Activated naive CD4-positive, alpha-beta T cell treated with anti-CD3 and anti-CD28 coated beads, Interleukin-2, amount 50 U/mL, for 24 hours (primary cell): ENCODE measurements around the gene ETV4.
"Not testable (repeated sequence)": the region's sequence is repeated elsewhere in the genome, so short reads cannot be mapped to it uniquely, and the experiment has no call there.

ENCODE experiments used
- H3K27ac Mint-ChIP-seq: one replicate; pipeline ENCODE4 v1.8.0; 2021; ENCODE audit warnings: mild to moderate bottlenecking, mixed read lengths
- H3K27me3 Mint-ChIP-seq: one replicate; pipeline ENCODE4 v1.8.0; 2021; ENCODE audit warnings: mixed read lengths
- H3K36me3 Mint-ChIP-seq: one replicate; pipeline ENCODE4 v1.8.0; 2021; ENCODE audit warnings: mixed read lengths
- H3K4me1 Mint-ChIP-seq: one replicate; pipeline ENCODE4 v1.8.0; 2021; ENCODE audit warnings: mixed read lengths
- H3K4me3 Mint-ChIP-seq: one replicate; pipeline ENCODE4 v1.8.0; 2021; ENCODE audit warnings: mild to moderate bottlenecking, mixed read lengths
- H3K9me3 Mint-ChIP-seq: one replicate; pipeline ENCODE4 v1.8.0; 2021; ENCODE audit warnings: mixed read lengths

Gene ETV4

GRCh38 chr17:43517161-43517560, 29.0 kb downstream of the ETV4 start:
- Mint-ChIP-seq H3K27ac (no peak overlapping the region), H3K36me3 (peaks cover 8% of the 10 kb centered on the region), H3K4me1 (peaks cover 3% of the 10 kb centered on the region), H3K4me3 (no peak overlapping the region), H3K9me3 (no peaks in the 10 kb centered on the region), H3K27me3 (no peaks in the 10 kb centered on the region)

GRCh38 chr17:43515656-43516055, 30.5 kb downstream of the ETV4 start:
- H3K27ac Mint-ChIP-seq: no peak overlapping the region
- H3K4me1 Mint-ChIP-seq: peaks cover 5% of the 10 kb centered on the region
- no peaks in the 10 kb centered on the region for H3K9me3 Mint-ChIP-seq
- no peaks in the 10 kb centered on the region for H3K27me3 Mint-ChIP-seq
- H3K4me3 Mint-ChIP-seq: no peak overlapping the region
- peaks cover 6% of the 10 kb centered on the region for H3K36me3 Mint-ChIP-seq

- peaks cover 13% of the 10 kb centered on the region for H3K36me3 Mint-ChIP-seq
- H3K9me3 Mint-ChIP-seq, H3K4me1 Mint-ChIP-seq, H3K4me3 Mint-ChIP-seq, H3K27me3 Mint-ChIP-seq, H3K27ac Mint-ChIP-seq: not testable (repeated sequence)
Observed at GRCh38 chr17:43511199-43511598, 34.9 kb downstream of the ETV4 start.

- H3K27ac Mint-ChIP-seq, H3K4me3 Mint-ChIP-seq, H3K9me3 Mint-ChIP-seq, H3K27me3 Mint-ChIP-seq, H3K4me1 Mint-ChIP-seq: not testable (repeated sequence)
- peaks cover 15% of the 10 kb centered on the region for H3K36me3 Mint-ChIP-seq
Observed at GRCh38 chr17:43509440-43509839, 36.7 kb downstream of the ETV4 start.

- H3K27me3 Mint-ChIP-seq: no peaks in the 10 kb centered on the region
- H3K9me3 Mint-ChIP-seq: no peaks in the 10 kb centered on the region
- peaks cover 26% of the 10 kb centered on the region for H3K4me1 Mint-ChIP-seq
- H3K4me3 Mint-ChIP-seq: no peak overlapping the region
- H3K36me3 Mint-ChIP-seq: peaks cover 14% of the 10 kb centered on the region
- no peak overlapping the region for H3K27ac Mint-ChIP-seq
Observed at GRCh38 chr17:43490621-43491020, 55.5 kb downstream of the ETV4 start.

- peaks cover 44% of the 10 kb centered on the region for H3K4me1 Mint-ChIP-seq
- H3K27ac Mint-ChIP-seq: peak within 1 kb of the TSS; percentile 100
- peak within 1 kb of the TSS; percentile 100 for H3K4me3 Mint-ChIP-seq
- H3K36me3 Mint-ChIP-seq: peaks cover 2% of the 10 kb centered on the region
- H3K27me3 Mint-ChIP-seq: no peaks in the 10 kb centered on the region
- no peaks in the 10 kb centered on the region for H3K9me3 Mint-ChIP-seq
Observed at GRCh38 chr17:43483674-43484551, 62.2 kb downstream of the ETV4 start, which contains the start of gene DHX8. Gene DHX8, plus strand, starts transcription at chr17:43483975. Its CDS starts 63 bp downstream, at chr17:43484038.

- peaks cover 34% of the 10 kb centered on the region for H3K4me1 Mint-ChIP-seq
- H3K4me3 Mint-ChIP-seq: no peak overlapping the region
- H3K27me3 Mint-ChIP-seq: no peaks in the 10 kb centered on the region
- H3K9me3 Mint-ChIP-seq: no peaks in the 10 kb centered on the region
- H3K36me3 Mint-ChIP-seq: peaks cover 2% of the 10 kb centered on the region
- no peak overlapping the region for H3K27ac Mint-ChIP-seq
Observed at GRCh38 chr17:43482103-43483012, 63.8 kb downstream of the ETV4 start.

GRCh38 chr17:43479948-43480347, 66.2 kb downstream of the ETV4 start:
- Mint-ChIP-seq H3K36me3 (peaks cover 2% of the 10 kb centered on the region), H3K9me3 (no peaks in the 10 kb centered on the region), H3K27me3 (no peaks in the 10 kb centered on the region), H3K4me1 (peaks cover 16% of the 10 kb centered on the region), H3K4me3 (no peak overlapping the region), H3K27ac (no peak overlapping the region)
